NT2/D1 (cell line): ENCODE data around the gene WDR31.

Experiments used
- DNase-seq: peaks from one replicate; pipeline ENCODE4 v3.0.0-alpha.2; 2011; ENCODE audit warnings: low read depth, low spot score
- H3K27me3 ChIP-seq: 2 replicates; pipeline ENCODE4 v1.6.0; 2011; ENCODE audit warnings: mild to moderate bottlenecking; ENCODE audit not compliant: insufficient read length, insufficient read depth
- H3K36me3 ChIP-seq: 2 replicates; pipeline ENCODE4 v1.6.1; 2011; ENCODE audit warnings: mild to moderate bottlenecking, low read length, mixed read lengths; ENCODE audit not compliant: insufficient read depth, insufficient read length
- H3K4me1 ChIP-seq: 2 replicates; pipeline ENCODE4 v1.5.1; 2011; ENCODE audit not compliant: insufficient read depth, insufficient read length
- H3K4me3 ChIP-seq: 2 replicates; pipeline ENCODE4 v1.5.1; 2011; ENCODE audit warnings: low read depth; ENCODE audit not compliant: insufficient read length
- H3K9ac ChIP-seq: 2 replicates; pipeline ENCODE4 v1.6.0; 2011; ENCODE audit warnings: low read depth; ENCODE audit not compliant: insufficient read length
- H3K9me3 ChIP-seq: 2 replicates; pipeline ENCODE4 v1.5.1; 2011; ENCODE audit warnings: mild to moderate bottlenecking, low read length; ENCODE audit not compliant: insufficient read depth
- SUZ12 ChIP-seq: IDR thresholded peaks from 2 replicates; pipeline ENCODE4 v1.6.1; 2011; ENCODE audit not compliant: insufficient read length, insufficient read depth; ENCODE audit errors: extremely low read depth
- YY1 ChIP-seq: IDR thresholded peaks from 2 replicates; pipeline ENCODE4 v1.6.1; 2011; ENCODE audit not compliant: insufficient read length, insufficient read depth
- ZNF274 ChIP-seq: IDR thresholded peaks from 2 replicates; pipeline ENCODE4 v1.6.1; 2011; ENCODE audit warnings: mild to moderate bottlenecking, low read depth, low read length

WDR31 gene

GRCh38 chr9:113267911-113268566, 72.0 kb downstream of the WDR31 start:
- Histone ChIP-seq H3K4me3 (no peak overlapping the region), H3K27me3 (no peaks in the 10 kb centered on the region), H3K9ac (no peak overlapping the region), H3K4me1 (no peaks in the 10 kb centered on the region), H3K9me3 (no peaks in the 10 kb centered on the region), H3K36me3 (peaks cover 63% of the 10 kb centered on the region)
- DNase-seq, result no peak
- TF ChIP-seq SUZ12 (no peak), ZNF274 (no peak), YY1 (no peak)

- Histone ChIP-seq H3K27me3 (no peaks in the 10 kb centered on the region), H3K9ac (no peak overlapping the region), H3K9me3 (no peaks in the 10 kb centered on the region), H3K4me1 (no peaks in the 10 kb centered on the region), H3K36me3 (peaks cover 48% of the 10 kb centered on the region), H3K4me3 (no peak overlapping the region)
- TF ChIP-seq SUZ12, result no peak
- TF ChIP-seq YY1, result no peak
- TF ChIP-seq ZNF274, result no peak
- no peak for DNase-seq
Measured at GRCh38 chr9:113266174-113266573, 73.9 kb downstream of the WDR31 start.
